CD1c-positive myeloid dendritic cell (primary cell): ENCODE results near the gene TOGARAM2.

Experiments used
- DNase-seq: peaks from one replicate; pipeline ENCODE4 v3.0.0-alpha.2; 2016; ENCODE audit errors: extremely low spot score

The TOGARAM2 gene

DNA sequence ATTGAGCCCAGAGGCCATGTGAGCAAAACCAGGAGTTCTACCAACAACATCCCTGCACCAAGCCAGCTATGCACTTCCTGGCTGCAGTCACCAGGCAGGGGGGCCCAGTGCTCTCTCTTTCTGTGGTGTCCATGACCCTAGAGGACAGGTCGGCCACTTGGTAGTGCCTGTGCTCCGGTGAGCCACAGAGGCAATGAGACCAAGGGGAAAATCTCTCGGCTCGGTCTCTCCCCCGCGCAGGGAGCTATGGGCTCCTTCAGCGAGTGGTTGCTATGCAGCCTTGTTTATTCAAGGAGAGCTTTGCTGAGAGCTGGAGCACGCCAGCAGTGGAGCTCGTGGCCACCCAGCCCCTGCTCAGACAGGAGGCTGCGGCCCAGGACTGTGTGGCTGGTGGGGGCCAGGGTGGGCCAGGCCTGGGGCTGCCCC is at the start of gene TOGARAM2:
Gene TOGARAM2 (plus strand): TSS at position 283 of the 426 bp plus-strand sequence. CDS start 13,537 bp downstream, outside the sequence.
- no peak for DNase-seq

DNA sequence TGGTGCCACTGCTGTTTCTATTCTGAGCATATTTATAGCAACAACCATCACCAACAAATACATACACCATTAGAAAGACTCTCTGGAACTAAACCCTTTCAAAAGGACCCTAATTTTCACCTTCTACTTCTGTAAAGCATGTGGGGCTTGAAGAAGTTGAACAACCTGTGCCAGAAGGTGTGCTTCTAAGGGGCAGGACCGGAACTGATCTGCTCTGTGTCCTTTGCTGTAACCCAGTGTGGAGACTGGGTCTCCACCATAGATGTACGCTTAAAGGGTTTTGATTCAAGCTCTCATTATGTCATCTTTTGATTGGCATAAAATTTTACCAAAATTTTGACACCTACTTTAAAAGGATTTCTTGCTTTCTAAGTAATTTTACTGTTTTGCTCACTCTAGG is 46.3 kb upstream of the TOGARAM2 start:
- no peak for DNase-seq

- DNase-seq: no peak
Observed at GRCh38 chr2:28941008-28941407, 40.1 kb upstream of the TOGARAM2 start.

DNA sequence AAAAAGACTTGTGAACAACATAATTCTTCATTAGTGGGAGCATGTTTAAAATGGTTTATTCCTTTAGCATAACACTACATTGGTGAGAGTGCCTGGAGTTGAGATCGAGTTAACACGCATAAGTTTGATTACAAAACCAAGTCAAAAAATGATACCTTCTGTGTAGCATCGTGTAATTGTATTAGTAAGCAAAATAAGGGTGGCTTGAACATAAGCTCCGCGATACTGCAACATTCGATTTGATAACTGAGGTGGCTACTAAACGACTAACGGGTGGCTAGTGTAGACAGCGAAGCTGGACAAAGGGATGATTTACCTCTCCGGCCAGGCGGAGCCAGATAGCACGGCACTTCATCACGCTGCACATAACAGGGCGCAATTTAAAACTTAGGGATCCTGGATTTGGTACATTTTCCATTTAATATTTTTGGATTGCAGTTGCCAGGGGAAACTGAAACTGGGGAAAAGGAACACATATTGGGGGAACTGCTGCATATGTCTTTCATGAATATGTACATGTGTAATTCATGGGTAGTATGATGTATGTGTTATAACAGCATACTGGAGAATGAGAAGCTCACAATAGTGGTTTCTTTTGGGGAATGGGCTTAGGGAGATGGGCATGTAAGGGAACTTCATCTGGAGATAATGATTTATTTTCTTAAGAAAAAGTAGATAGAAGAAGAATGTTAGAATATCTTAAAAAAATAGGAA is 36.4 kb upstream of the TOGARAM2 start:
- no peak for DNase-seq

- no peak for DNase-seq
Observed at GRCh38 chr2:28948160-28948559, 32.9 kb upstream of the TOGARAM2 start.

DNA sequence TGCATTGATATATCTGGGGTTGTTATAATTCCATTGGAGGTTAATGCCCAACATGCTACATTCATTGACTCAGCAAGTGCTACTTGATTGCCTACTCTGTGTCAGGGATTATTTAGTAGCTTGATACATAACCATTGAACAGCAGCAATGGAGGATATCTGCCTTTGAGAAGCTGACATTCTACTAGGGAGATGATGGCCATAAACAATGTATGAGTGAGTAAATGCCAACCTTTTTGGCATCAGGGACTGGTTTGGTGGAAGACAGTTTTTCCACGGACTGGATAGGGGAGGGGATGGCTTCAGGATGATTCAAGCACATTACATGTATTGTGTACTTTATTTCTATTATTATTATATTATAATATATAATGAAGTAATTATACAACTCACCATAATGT is 31.9 kb upstream of the TOGARAM2 start:
- no peak for DNase-seq

- no peak for DNase-seq
Observed at GRCh38 chr2:28949617-28950305, 31.3 kb upstream of the TOGARAM2 start.

GRCh38 chr2:28950941-28951630 is 30.0 kb upstream of the TOGARAM2 start:
- DNase-seq: no peak

DNA sequence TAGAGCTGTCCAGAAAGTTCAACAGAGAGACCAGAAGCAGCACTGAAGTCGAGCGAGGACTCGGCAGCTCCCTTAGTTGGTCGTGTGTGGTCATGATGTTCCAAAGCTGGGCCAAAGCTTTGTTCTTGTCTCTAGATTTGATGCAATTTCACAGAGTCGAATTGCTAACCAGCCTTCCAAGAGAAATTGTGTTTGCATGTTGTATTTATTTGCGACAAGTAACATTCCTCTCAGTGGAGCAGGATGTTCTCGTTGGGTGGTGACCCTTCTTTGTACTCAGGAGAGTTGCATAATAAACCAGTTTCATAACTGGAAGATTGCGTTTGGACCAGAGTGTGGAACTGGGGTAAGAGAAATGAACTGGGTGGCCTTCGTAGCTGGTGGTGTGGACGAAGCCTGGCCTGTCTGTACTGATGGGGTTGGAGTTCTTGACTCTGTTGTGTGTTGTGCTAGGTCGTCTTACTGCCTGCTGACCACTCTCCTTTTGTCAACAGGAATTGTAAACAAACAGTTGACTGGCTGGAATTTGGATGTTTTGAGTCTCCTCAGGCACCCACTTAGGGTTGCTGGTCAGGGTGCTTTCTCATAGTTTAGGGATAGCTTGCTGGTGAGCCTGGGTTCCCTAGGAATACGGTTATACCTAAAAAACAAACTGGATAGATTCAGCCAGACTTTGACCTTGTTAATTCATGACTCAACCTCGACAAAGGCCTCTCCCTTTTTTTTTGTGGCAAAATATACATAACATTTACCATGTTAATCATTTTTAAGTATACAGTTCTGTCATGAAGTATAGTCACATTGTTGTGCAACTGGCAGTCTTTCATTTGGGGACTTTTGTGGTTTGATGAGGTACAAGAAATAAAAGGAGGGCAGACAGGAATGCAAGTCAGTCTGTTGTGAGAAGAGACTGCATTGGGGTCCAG is 28.9 kb upstream of the TOGARAM2 start:
- peak; percentile 51 for DNase-seq

DNA sequence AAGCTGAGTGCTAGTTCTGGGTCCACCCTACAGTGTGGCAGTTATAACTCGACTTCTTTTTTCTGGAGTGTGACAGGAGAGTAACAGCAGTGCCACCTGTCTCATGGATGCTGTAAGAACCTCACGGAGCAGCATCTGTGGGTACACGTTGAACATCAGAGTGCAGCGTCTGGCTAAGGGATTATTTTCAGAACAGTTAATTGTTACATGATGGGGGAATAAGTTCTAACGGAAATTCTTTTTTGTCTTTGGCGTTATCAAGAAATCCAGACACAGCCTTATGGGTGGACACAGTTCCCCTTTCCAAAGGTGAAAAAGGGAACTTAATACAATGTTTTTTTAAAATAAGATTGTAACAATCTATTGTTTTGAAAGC is 28.3 kb upstream of the TOGARAM2 start:
- peak; percentile 58 for DNase-seq

- DNase-seq: no peak
Observed at GRCh38 chr2:28955467-28955866, 25.6 kb upstream of the TOGARAM2 start.

DNA sequence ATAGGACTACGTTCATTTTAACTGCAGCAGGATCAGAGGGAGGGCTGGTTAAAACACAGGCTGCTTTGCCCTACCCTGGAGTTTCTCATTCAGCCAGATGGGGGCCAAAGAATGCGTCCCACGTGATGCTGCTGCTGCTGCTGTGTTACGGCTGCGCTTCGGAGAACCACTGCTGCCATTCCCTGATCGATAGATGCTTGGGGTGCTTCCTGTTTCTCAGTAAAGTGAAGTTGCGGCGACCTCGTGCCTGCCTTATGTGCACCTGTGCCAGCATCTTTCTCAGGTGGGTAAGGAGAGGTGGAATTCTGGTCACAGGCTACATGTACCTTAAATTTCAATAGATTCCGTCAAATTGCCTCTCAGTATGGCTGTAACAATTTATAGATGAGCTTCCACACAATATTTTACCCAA is 24.7 kb upstream of the TOGARAM2 start:
- peak; percentile 34 for DNase-seq

- no peak for DNase-seq
Observed at GRCh38 chr2:28956890-28957289, 24.2 kb upstream of the TOGARAM2 start.

GRCh38 chr2:28958689-28959088 is 22.4 kb upstream of the TOGARAM2 start:
- peak; percentile 82 for DNase-seq

DNA sequence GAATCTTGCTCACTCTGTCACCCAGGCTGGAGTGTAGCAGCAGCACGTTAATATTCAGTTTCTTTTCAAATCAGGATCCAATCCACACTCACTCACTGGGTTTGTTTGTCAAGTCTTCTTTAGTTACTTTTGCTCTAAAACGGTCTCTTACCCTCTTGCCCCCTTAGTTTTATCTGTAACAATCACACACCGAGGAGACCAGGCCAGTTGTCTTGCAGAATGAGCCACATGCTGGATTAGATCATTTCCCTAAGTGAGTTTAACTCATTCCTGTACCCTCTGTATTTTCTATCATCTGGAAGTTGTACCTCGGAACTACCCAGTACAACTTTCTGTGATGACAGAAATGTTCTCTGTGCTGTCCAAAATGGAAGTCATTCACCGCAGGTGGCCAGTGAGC is 20.7 kb upstream of the TOGARAM2 start:
- no peak for DNase-seq

GRCh38 chr2:28962505-28962904 is 18.6 kb upstream of the TOGARAM2 start:
- DNase-seq: no peak

- no peak for DNase-seq
Observed at GRCh38 chr2:28970464-28971160, 10.5 kb upstream of the TOGARAM2 start.

- DNase-seq: peak; percentile 84
Observed at GRCh38 chr2:28972778-28973335, 8.2 kb upstream of the TOGARAM2 start.

GRCh38 chr2:28974252-28974651 is 6.8 kb upstream of the TOGARAM2 start:
- DNase-seq: no peak

DNA sequence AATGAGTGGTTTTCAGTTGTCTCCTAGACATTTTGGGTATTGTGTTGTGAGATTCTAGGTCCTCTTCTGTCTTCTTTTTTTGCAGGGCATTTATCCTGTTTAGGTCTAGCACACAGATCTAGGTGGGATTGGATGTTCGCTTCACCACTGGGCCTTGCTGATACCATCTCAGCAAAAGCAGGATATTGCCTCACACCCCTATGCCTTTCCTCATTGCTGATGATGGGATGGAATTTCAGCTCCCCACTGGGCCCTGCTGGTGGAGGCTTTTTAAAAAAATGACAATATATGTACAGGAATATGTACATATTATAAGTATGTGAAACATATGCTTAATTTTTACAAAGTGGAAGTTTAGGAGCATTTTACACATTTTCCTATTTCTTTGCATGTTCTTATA is 5.4 kb upstream of the TOGARAM2 start:
- no peak for DNase-seq

DNA sequence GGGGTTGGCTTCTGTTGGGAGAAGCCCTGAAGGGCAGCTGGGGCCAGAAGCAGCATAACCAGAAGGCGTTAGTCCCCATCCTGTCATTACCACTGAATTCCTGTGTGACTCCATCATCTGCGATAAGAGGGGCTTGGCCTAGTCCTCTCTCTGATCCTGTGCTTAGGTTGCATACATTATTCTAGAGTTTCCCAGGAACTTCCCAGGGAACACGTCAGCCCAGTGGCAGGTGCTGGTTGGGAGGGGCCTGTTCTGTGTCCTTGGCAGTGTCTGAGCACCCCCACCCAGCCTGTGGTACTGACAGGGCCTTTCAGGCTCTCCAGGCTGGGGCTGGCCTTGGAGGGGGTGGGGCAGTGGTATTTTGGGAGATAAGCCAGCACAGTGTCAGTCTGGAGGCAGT is 4.5 kb upstream of the TOGARAM2 start:
- no peak for DNase-seq
